SIG-M5 treated with dmso at 0.1 percent for 504 hours (cell line): ENCODE results near the gene RRP8.

Experiments used
- DNase-seq: peaks from one replicate; lab custom pipeline; 2025; ENCODE audit not compliant: unreplicated experiment; lab: John Stamatoyannopoulos, UW

The RRP8 gene

DNA sequence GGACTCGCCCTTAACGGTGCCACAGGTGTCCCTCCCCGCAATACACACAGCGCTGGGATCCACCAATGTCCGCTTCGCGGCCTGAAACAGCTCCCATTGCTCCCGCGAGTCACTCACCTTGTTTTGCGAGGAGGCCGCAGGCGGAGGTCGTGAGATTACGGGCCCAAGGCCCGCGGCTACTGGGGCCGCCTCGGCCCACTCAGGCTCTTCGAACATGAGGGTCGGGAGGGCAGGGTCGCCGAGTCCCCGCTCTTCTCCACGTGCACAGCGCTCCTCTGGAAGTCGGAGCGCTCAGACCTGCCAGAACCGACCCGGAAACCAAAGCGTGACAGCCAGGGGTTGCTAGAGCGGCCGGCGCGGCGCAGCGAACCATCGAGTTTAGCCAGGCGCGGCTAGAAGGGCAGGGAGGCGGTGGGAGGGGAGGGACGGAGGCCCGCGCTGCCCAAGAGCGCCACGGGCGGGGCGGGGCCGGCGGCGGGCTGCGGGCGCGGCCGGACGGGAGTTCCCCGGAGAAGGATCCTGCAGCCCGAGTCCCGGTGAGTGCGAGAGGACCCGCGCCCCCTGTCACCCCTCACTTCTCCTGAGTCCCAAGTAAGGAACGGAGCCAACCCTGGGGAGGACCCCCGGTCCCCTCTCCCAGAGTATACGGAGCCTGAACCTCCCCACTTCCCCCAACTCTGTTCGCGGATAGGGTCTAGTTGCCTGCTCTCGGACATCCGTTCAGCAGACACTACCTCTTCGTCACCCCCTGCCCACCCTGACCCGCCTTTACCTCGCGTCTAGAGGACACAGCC, at the start of gene RRP8, which contains the start of gene ILK:
Gene RRP8 (minus strand): TSS at position 330 of the 794 bp plus-strand sequence. CDS start 114 bp downstream, at position 216.
Gene ILK (plus strand): TSS at position 488 of the 794 bp plus-strand sequence. CDS start 498 bp downstream, outside the sequence.
- DNase-seq: peak; percentile 83

DNA sequence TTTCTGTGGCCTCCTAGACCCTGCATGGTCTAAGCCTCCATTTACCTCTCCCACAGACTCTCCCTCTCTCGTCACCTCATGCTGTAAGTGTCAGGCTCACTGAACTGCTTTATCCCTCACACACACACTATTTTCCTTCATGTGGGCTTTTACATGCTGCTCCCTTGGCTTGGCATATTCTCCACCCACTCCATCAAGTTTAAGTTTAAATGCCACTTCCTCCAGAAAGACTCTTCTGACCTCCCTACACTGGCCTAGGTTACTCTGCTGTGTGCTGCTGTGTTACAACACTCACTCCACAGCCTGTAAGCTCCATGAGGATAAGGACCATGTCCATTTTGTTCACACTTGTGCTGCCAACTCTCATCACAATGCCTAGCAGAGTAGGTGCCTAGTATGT, 49.7 kb upstream of the RRP8 start:
- DNase-seq: no peak

DNA sequence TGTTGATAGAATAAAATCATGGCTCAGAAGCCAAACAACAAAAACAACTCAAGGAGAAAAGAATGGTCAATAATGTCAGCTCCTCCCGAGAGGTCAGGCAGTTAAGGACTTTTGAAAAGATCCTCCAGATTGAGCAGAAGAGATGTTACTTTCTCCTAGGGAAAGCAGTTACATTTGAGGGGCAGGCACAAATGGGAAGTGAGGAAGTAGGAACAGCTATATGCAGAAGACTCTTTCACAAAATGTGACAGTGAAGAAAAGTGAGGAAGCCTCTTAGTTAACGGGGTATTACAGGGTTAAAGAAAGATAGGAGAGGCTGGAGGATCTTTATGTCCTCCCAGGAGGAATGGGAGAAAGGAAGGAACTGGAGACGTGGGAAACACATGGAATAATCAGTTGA, 48.8 kb upstream of the RRP8 start:
- DNase-seq: no peak

DNA sequence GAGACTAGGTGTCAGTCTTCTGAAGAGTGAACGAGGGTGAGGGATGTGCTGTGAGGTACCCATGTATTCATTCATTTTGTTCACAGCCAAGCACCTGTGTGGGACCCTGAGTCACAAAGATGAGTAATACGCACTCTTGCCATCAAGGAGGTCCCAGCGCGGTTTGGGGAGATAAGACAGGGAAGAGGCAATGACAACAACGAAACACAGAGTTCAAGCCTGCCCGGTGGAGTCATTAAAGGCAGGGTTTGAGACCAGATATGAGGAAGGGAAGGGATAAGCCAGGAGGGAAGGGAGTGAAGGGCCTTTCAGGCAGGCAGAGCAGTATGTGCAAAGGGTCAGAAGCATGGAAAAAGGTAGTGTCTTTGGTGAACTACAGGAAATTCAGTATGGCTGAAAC, 47.6 kb upstream of the RRP8 start:
- DNase-seq: no peak

DNA sequence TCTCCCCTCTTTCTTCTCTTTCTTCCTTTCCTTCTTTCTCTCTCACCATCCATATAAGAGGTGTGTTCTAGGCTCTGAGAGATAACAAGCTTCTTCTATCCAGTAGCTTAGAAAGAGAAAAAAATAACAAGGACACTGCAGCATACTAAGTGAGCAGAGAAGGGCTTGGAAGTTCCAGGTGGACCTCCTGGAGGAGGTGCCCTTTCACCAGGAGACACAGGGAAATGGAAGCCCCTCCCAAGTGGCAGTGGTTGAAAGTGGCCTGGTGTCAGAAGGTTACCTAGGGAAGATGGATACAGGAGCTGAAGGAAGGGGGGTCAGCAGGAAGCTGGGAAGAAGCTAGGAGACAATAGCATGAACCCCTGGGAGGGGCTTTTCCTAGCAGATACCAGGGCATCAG, 46.7 kb upstream of the RRP8 start:
- no peak for DNase-seq

DNA sequence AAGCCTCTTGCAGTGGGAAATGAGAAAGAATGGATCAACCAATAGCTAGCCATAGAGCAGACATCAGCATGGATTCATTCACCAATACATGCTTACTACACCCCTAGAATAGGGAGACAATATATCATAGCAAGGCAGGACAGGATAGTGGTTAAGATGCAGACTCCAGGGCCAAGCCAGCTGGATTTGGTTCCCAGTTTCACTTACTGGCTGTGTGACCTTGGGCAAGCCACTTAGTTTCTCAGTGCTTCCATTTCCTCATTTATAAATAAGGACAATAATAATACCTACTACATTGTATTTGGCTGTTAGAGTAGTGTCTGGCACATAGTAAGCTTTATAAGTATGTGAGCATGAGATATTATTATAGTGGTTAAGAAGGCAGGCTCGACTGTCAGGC, 45.1 kb upstream of the RRP8 start:
- DNase-seq: peak; percentile 20

DNA sequence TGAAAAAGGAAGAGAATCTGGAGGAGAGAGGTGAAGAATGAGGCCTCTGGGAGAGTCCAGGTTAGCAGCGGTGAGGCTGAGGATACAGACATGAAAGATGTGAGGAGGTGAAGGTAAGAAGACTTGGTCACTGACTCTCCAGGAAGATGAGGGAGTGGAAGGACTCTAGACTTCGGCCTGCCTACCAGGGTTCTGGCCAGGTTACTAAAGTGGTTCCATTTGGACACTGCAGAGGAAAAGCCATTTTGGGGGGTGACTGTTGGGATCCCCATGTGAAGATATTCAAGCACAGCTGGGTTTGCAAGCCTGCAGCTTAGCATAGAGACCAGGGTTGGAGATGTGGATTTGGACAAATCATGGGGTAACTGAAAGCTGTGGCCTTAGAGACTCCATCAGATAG, 44.4 kb upstream of the RRP8 start:
- DNase-seq: no peak

DNA sequence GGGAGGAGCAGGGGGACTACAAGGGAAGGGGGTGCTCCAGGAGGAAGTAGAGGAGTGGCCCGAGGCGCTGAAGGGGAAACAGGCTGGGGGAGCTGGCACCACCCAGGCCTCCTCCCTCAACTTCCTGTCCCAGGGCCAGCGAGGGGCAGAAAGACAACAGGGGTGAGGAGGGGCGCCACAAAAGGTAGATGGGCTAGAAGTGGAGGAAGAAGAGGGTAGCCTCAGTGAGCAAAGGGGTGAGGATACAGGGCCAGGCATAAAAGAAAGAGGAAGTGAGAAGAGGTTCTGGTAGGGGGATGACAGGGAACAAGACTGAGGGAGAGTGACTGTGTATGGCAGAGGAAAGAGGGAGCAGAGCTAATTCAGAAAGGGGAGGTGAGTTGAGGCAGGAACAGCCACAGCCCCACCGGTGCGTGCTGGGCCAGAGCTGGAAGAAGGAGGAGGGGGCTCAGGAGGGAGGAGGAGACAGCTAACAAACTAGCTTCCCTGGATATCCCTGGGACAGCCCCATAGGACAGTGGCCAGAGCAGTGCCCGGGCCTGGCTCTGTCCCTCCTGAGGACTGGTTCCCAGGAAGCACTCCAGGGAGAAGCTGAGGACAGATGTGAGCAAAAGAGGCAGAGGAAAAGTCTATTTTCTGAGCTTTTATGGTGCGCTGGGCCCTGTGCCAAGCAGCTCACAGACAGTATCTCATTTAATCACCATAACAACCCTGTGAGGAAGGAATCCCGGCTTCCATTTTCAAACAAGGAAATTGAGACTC, 43.7 kb upstream of the RRP8 start:
- peak; percentile 93 for DNase-seq

DNA sequence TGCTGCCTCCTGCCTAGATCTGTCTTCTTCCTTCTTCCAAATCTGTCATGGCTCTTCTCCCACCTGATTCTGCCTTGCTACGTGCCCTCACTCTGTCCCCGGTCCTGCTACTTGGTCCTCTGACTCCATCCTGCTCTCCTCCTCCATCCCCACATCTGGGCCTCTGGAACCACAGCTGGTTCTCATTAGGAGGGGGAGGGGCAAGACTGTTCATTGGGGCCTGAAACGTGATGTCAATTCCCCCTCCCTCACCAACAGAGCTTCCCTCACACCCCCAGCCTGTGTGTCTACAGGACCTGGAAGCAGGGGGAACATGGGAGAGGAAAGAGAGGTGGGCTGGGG, 43.1 kb upstream of the RRP8 start:
- no peak for DNase-seq

DNA sequence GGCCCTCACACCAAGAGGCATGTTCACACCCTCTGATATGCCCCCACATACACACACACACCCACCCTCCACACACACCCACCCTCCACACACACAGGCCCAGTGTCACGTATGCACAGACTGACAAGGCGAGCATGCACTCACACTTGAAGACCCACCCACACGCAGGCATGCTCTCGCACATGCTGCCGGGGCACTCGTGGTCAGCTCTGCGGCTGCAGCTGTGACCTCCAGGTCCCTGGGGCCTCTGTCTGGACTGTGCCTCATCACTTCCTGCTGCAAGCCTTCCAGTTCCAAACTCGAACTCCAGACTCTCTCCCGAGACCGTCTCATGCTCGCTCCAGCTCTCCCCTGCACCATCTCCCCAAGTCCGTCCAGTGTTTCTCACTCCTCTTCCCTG, 42.7 kb upstream of the RRP8 start:
- DNase-seq: no peak

DNA sequence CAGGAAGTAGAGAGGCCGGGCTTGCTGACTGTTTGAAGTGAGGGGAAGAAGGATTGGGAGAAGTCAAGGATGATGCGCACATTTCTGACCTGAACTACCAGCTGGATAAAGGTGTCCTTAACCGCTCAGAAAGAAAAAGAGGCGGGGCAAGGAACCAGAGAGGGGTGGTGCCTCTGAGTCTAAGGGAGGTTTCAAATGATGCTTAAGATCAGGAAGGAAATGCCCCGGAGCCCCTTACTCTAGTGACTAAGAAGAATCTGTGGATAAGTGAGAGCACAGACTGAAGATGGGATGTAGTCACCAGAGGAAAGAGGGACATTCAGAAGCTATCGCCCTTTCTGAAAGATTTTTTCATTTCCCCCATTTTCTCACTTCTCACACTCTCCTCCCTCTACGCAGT, 39.5 kb upstream of the RRP8 start:
- DNase-seq: no peak

DNA sequence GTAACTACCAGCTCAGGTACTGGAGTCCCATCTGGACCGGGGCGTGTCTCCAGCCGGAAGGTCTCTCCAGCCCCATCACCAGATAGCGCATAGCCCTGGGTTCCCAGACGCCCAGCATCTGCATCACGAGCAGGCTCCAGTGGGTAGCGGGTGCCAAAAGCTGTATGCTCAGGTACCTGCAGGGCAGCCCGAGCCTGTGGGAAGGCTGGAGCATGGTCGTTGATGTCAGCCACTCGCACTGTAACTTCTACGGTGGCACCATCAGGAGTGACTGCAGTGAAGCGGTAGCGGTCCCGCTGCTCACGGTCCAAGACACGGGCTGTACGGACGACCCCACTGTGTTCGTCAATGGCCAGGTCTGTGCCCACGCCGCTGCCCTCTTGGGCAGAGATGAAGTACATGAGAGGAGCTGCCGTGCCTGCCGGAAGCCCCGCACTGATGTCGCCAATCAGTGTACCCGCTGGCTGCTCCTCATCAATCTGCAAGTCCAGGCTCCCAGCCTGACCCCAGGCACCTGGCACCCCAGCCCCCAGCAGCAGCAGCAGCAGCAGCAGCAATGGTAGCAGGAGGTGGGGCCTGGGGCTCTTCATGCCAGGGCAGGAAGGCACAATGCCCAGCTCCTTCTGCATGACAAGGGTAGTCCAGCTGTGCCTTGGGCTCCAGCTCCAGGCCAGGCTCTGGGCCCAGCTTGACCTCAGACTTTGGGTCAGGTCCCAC, 37.7 kb upstream of the RRP8 start:
- DNase-seq: no peak

DNA sequence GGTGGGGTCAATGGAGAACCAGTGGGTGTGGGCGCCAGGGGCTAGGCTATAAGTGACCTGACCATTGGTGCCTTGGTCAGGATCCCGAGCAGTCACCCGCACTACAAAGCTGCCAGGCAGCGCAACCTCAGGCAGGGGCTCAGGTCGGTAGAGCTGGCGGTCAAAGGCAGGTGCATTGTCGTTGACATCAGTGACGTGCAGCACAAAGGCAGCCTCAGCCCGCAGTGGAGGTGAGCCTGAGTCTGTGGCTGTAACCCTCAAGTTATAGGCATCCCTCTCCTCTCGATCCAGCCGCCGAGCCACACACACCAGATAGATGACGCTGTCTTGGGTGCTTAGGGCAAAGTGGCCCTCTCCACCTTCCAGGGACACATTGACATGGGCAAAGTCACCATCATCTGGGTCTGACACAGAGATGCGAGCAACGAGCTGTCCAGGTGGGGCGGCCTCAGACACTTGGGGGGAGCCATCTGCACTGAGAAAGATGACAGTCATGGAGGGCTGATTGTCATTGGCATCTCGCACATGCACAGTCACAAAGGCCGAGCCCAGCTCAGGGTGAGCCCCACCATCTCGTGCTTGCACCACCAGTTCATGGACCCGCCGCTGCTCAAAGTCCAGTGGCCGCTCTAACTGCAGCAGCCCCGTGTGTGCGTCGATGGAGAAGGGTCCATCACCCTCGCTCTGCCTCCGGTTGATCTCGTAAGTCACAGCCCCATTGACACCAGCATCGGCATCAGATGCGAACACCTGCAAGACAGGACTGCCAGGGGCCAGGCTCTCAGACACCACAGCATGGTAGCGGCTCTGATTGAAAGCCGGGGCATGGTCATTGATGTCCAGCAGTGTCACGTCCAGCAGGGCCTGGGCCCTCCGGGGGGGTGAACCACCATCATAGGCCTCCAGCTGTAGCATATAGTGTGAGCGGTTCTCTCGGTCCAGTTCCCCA, 36.9 kb upstream of the RRP8 start:
- no peak for DNase-seq

DNA sequence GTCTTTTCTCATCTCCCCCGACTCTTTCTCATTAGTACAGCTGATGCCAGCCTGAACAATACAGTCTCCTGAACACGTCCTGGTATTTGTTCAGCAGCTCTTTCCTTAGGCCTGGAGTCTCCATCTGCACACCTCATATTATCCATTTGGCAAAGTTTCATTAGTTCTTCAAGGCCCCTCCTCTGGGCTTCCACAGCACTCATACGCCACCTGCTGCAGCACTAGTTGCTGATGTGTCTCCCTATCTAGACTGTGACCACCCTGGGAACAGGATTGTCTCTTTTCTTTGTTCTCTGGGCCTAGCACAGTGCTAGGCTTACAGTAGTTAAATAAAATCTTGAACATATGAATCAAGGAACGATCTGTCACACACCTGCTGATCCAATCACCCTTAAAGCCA, 35.0 kb upstream of the RRP8 start:
- DNase-seq: no peak

DNA sequence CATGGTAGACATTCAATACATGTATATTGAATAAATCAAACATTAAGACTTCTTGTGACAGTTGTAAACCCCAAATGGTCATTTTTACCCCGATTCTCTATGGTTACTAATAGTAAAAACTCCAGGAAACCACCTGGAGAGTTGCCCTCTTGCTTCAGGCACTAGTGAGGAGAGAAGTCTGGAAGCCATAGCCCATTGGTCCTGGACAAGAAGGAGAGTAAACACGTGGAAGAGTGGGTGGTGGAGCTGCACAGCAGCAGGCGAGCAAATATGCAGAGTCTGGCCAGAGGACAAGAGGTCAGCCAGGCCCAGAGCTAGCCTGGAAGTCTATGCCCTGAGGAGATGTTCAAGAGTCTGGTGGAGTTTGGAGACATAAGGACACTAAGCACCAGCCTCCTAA, 34.5 kb upstream of the RRP8 start:
- no peak for DNase-seq

DNA sequence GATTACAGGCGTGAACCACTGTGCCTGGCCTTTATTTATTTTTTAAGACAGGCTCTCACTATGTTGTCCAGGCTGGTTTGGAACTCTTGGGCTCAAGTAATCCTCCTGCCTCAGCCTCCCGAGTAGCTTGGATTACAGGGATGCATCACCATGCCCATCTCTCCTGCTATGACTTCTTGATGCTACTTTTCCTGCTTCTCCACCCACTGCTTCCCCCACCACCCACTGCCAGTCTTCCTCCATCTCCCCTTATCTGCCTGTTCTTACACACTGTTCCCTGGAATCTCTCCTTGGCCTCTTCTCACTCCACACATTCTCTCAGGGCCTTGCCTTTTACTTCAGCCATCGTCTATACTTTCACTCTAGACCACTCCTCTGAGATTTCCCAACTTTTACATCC, 33.1 kb upstream of the RRP8 start:
- DNase-seq: no peak

DNA sequence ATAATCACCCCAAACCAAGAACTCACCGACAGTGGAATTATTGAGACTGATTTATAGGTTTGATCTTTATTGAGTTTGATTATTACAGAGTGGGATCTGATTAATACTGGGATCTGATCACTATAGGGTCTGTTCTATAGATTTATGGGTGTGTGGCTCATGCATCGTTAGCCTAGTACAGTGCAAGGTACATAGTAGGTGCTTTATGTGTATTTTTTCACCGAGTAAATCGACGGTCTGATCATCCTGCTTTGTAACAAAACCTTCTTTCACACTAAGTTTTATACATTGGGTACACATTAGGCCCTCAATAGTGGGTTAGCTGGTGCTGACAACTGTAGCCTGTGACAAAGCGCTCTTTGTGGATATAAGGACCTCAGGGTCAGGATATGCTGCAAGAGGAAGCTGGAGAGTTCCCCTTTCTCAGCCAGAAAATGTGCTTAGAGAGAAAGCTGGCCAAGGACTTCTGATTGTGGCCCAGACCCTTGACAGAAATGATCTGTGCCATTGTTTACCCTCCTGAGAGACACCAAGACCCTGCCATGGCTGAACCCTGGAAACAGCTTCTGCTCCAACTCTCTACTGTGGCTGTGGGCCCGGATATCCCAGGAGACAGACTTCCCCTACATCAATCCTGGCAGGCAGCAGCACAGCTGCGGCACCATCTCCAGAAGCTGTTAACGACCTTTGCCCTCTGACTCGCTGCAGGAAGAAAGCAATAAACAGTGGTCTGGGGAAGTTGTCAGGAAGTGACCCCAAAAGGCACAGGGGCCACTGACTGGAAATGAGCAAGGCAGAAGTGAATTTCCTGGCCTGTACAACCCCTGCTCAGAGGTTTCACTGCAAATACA, 31.9 kb upstream of the RRP8 start:
- DNase-seq: peak; percentile 77

DNA sequence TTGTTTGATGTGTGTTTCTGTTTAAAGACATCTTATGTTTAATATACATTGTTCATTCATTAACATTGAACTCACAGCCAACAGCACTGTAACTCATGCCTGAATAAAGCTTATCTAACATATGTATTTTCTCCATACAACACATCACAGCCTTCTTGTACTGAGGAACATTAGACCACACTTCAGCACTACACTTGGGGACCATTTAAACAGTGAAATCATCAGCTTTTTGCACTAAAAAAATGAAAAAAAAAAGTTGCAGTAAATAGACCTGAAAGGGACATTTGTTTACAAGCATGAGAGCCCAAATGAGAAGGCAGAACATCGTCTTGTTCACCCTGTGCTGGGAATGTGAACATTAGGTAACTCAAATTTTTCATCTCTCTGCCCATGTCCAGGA, 31.1 kb upstream of the RRP8 start:
- no peak for DNase-seq

DNA sequence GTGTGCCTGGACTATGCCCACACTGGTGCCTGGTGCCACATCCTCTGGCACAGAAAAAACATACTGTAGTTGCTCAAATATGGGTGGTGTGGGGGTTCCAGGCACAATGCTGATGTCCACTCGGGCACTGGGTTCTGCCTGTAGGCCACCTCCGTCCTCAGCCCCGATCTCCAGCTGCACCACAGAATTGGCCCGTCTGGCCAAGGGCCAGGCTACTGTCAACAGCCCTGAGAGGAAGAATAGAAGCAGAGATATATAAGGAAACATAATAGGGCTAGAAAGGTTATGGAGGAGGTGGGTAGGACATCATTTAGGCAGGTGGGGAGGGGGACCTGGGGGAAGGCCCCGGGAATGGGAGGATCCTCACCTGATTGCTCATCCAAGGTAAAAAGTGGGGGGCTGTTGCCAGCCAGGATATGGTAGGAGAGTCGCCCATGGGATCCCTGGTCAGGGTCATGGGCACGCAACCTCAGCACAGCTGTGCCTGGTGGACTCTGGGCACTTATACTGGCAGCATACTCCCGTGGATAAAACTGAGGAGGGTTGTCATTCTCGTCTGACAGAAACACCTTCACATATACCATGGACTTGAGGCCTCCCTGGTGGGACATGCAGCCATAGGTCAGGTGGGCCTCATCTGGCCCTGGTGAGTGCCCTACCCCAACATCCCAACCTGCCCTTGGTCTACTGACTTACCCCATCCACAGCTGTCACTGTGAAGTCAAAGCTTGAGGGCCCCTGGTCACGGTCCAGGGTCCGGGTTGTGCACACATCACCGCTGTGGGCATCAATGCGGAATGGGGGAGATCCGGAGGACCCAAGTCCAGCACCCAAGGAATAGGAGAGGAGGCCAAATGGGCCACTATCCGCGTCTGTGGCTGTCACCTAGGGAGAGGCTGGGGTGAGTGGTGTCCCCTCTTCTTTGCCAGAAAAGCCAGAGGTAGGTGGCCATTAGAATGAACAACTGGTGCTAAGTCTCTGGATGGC, 30.3 kb upstream of the RRP8 start:
- no peak for DNase-seq
